Measurements from ENCODE around the gene PPP3R2. TPM values are rescaled to one million over a fixed set of nuclear protein-coding genes. Genes with fewer than 3 reads are reported as not detected.

The PPP3R2 gene
- total RNA-seq, 4 donors from 2014 or later, result not detected

DNA sequence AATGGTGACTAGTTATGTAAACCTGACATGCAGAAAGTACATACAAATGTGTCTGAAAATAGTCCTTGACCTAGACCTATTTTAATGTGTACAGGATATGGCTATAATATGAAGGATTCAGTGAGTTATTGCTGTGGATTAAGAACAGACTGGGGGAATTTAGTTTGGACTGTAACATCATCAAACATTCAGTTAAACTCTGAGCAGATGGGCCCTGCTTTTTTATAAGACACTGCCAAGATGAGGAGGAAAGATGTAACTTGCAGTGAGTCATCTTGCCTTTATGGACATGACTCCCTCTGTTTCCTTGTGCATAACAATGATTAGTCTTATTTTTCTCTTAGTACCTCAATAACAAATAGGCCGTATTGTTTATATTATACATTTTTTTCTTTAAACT, 12.2 kb downstream of the PPP3R2 start:
- no peaks in the 10 kb centered on the region for H3K4me1 ChIP-seq
- no peaks in the 10 kb centered on the region for H3K9me3 ChIP-seq
- 50% methylated on average over 1 of the region's 1 CpG for WGBS
- TF ChIP-seq POLR2AphosphoS5 (IDR thresholded peaks at IDR 0.05) (no peak), POLR2A (IDR thresholded peaks at IDR 0.05) (no peak), EP300 (IDR thresholded peaks at IDR 0.05) (no peak)
- TF ChIP-seq, protein P1, sequence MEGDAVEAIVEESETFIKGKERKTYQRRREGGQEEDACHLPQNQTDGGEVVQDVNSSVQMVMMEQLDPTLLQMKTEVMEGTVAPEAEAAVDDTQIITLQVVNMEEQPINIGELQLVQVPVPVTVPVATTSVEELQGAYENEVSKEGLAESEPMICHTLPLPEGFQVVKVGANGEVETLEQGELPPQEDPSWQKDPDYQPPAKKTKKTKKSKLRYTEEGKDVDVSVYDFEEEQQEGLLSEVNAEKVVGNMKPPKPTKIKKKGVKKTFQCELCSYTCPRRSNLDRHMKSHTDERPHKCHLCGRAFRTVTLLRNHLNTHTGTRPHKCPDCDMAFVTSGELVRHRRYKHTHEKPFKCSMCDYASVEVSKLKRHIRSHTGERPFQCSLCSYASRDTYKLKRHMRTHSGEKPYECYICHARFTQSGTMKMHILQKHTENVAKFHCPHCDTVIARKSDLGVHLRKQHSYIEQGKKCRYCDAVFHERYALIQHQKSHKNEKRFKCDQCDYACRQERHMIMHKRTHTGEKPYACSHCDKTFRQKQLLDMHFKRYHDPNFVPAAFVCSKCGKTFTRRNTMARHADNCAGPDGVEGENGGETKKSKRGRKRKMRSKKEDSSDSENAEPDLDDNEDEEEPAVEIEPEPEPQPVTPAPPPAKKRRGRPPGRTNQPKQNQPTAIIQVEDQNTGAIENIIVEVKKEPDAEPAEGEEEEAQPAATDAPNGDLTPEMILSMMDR (IDR thresholded peaks at IDR 0.05), result no peak
- H3K27me3 ChIP-seq, result no peaks in the 10 kb centered on the region
- no peaks in the 10 kb centered on the region for H3K36me3 ChIP-seq
- H3K27ac ChIP-seq, result no peak overlapping the region
- DNase-seq (ENCODE audit: low spot score in 2 of 2), result no peak
- no peak overlapping the region for H3K4me3 ChIP-seq

DNA sequence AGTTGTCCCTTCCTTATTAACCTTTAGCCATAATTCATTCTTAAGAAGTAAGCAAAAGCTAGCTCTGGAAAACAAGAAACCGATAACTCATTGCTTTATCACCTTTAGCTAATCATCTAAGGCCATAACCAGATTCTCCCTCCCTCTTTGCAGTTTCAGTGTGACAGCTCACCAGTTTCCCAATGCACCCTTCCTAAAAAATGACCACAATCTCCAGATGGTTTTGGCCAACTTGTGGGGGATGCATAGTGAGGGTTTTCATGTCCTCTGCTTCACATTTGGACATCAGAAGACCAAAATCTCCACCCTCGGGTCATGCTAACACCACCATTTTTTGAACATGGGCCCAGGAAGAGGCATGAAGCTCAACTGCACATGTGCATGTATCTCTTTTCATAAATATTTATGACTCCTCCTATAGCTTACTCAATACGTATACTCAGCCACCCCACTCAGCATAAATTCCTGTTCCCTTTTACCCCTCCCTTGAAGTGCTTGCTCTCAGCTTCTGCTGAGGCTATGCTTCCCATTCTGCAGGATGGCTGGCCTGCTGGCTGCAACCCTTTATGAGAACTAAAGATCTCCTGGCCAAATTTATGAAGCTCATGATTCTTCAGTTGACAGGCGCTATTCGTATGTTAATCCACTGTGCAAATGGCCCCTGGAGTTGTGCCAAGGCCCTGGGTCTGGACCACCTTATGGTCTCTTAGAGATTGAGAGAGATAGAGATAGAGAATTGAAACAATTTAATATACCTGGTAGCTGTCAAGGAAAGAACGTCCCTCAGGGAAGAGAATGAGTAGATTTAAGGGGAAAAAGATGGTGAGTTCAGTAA, 14.8 kb downstream of the PPP3R2 start:
- DNase-seq (ENCODE audit: low spot score in 2 of 2), result no peak
- no peaks in the 10 kb centered on the region for H3K4me1 ChIP-seq
- no peak overlapping the region for H3K4me3 ChIP-seq
- H3K36me3 ChIP-seq, result no peaks in the 10 kb centered on the region
- no peaks in the 10 kb centered on the region for H3K27me3 ChIP-seq
- TF ChIP-seq, protein P1 (IDR thresholded peaks at IDR 0.05), result no peak
- no peak for TF ChIP-seq POLR2A (IDR thresholded peaks at IDR 0.05)
- no peaks in the 10 kb centered on the region for H3K9me3 ChIP-seq
- WGBS, result 76% methylated on average over 6 of the region's 6 CpGs
- H3K27ac ChIP-seq, result no peak overlapping the region

DNA sequence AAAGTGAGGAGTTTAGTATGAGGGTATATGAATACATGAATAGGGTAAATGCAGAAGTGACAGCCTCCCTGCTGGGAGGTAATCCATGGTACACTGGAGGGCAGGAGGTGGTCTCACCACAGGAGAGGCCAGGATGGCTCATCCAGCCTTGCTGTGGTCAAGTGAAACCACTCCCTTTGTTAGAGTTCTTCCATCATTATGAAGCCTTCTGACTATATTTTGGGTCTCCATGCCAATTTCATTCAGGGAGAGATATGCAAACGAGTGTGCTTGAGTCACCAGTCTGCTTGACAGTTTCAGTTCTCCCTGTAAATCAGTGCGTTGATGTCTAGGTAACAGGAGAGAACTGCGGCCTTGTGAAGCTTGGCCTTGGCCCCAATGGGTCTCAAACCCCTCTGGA, 16.4 kb downstream of the PPP3R2 start:
- DNase-seq (ENCODE audit: low spot score in 2 of 2), result no peak
- TF ChIP-seq EP300 (IDR thresholded peaks at IDR 0.05), result no peak
- TF ChIP-seq, protein P1 (IDR thresholded peaks at IDR 0.05), result no peak
- no peak for TF ChIP-seq POLR2A (IDR thresholded peaks at IDR 0.05)
- TF ChIP-seq POLR2AphosphoS5 (IDR thresholded peaks at IDR 0.05), result no peak
- 69% methylated on average over 3 of the region's 3 CpGs for WGBS
- no peaks in the 10 kb centered on the region for H3K36me3 ChIP-seq
- H3K4me3 ChIP-seq, result no peak overlapping the region
- no peaks in the 10 kb centered on the region for H3K9me3 ChIP-seq
- H3K4me1 ChIP-seq, result no peaks in the 10 kb centered on the region
- no peak overlapping the region for H3K27ac ChIP-seq
- no peaks in the 10 kb centered on the region for H3K27me3 ChIP-seq

DNA sequence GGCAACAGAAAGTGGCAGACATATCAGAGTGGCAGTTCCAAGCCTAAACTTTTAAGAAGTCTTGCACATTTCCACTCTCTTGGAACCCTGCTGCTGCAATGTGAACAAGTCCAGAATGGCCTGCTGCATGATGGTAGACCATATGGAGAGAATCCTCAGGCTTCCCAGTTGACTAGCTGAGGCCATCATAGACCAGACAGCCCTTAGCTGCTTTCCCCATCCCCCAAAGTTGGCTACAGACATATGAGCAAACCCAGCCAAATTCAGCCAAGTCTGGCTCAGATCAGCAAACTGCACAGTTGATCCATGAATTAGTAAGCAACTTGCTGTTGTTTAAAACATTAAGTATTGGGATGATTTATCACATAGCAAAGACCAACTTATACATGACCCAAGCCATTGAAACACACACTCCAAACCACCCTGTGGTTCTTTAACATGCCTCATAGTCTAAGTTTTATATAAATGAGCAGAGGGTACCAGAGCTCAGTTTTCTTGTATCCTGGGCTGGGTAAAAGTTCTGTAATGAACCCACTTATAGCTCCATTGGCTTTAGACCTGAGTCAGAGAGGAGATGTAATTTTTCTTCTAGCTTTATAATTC, 19.9 kb downstream of the PPP3R2 start:
- Histone ChIP-seq H3K36me3 (no peaks in the 10 kb centered on the region), H3K27me3 (no peaks in the 10 kb centered on the region), H3K9me3 (no peaks in the 10 kb centered on the region), H3K27ac (no peak overlapping the region), H3K4me3 (no peak overlapping the region), H3K4me1 (no peaks in the 10 kb centered on the region)
- DNase-seq (ENCODE audit: low spot score in 2 of 2), result no peak
- TF ChIP-seq POLR2AphosphoS5 (IDR thresholded peaks at IDR 0.05) (no peak), POLR2A (IDR thresholded peaks at IDR 0.05) (no peak), EP300 (IDR thresholded peaks at IDR 0.05) (no peak)
- TF ChIP-seq, protein P1 (IDR thresholded peaks at IDR 0.05), result no peak

DNA sequence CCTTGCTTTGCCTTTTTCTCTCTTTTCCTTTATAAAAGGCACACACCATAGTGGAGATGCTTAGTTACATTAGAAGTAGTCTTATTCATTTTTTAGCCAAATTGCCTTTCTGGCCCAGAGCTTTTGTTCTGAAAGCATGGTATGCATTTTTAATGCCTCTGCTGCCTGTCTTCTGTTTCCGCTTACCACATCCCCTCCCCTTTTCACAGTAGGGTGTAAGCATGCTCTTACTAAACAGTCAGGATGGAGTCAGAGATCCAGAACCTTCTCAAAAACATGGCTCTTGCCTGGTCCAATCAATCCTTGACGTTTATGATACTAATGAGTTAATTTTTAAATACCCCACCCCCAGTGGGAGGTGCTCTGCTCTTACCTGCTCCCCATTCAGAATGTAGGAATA, 22.5 kb downstream of the PPP3R2 start:
- TF ChIP-seq EP300 (IDR thresholded peaks at IDR 0.05) (no peak), POLR2AphosphoS5 (IDR thresholded peaks at IDR 0.05) (no peak), POLR2A (IDR thresholded peaks at IDR 0.05) (no peak)
- TF ChIP-seq, protein P1 (IDR thresholded peaks at IDR 0.05), result no peak
- DNase-seq (ENCODE audit: low spot score in 2 of 2), result no peak
- Histone ChIP-seq H3K9me3 (no peaks in the 10 kb centered on the region), H3K36me3 (peaks cover 12% of the 10 kb centered on the region), H3K27ac (no peak overlapping the region), H3K4me3 (no peak overlapping the region), H3K4me1 (no peaks in the 10 kb centered on the region), H3K27me3 (no peaks in the 10 kb centered on the region)
- 77% methylated on average over 2 of the region's 2 CpGs for WGBS
